Lung microvascular endothelial cell (primary cell): Measurements from ENCODE around the gene LMO7. TPM values are rescaled to one million over a fixed set of nuclear protein-coding genes. Genes with fewer than 3 reads are reported as not detected.

Source experiments
- DNase-seq, 2 donors: peaks; one replicate each; pipeline versions ENCODE4 v3.0.0 to v3.0.0-alpha.2; 2010; ENCODE audit warnings: low read depth in 2 of 2
- total RNA-seq: library from RNA; depleted of rRNA; stranded (reverse); fragments of >200 nt; gene quantifications from 2 replicates; pipeline ENCODE4 v1.2.1, GENCODE V29; 2014

LMO7 gene
- total RNA-seq, 1 donor from 2014 or later: 25.6 TPM

GRCh38 chr13:75832812-75833211 is 196.7 kb downstream of the LMO7 start:
- DNase-seq: no peak

DNA sequence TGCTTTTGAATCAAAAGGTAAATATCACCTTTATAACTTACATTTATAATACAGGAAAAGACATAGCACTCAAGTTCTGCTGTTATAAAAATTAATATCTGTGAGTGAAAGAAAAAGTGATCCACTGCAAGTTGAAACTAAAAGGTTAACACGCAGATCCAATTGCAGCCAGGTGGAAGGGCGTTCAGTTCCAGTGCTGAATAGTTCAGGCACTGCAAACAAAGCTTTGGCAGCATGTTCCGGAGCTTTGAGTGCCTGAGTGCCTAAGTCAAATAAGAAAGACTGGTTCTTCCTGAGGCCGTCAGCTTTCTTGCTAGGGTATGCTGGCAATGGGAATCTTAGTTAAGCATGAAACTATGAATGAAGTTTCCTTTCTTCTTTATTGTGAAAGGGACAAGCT is 200.3 kb downstream of the LMO7 start:
- no peak for DNase-seq

DNA sequence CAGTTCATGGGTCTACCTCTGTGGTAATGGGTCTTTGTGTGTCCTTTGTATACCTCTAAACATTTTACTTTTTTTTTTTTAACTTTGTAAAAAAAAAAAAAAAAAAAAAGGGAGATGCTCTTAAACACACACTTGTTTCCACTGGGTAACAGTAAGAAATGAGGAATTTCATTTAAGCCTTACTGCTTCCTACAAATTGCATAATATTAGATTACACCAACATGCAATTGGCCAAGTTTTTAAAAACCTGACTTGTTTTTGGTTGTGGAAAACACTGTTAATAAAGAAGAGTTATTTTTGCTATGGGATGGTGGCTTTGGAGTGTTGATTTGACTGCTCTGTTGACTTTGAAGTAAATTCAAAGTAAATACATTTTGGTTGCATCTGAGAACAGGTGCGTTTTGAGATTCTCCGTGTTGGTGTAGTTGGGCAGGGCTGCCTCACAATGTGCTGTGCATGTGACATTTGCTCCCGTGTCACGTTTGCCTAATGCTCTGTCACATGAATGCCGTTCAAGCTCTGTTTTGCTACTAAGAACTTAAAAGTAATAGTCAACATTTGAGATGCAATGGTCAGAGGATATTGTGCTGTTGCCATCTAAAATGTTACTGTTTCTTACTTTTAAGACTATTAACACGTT is 202.4 kb downstream of the LMO7 start:
- DNase-seq: no peak

- no peak for DNase-seq
These were observed 203.3 kb downstream of the LMO7 start for GRCh38 chr13:75839406-75839805.

DNA sequence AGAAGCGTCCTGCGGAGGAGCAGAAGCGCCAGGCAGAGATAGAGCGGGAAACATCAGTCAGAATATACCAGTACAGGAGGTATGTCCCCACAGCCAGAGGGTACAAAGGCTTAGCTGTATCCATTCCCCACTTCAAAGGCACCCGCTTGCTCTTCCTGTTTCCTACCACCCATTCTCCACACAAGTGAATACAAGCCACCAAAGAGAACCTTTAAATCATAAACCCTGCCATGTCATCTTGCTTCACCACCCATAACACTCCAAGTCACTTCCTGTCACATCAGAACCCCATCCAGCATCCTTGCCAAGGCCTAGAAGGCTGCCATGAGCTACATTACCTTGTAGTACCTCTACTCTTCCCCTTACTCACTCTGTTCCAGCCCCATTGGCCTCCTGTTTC is 205.8 kb downstream of the LMO7 start:
- DNase-seq: no peak

DNA sequence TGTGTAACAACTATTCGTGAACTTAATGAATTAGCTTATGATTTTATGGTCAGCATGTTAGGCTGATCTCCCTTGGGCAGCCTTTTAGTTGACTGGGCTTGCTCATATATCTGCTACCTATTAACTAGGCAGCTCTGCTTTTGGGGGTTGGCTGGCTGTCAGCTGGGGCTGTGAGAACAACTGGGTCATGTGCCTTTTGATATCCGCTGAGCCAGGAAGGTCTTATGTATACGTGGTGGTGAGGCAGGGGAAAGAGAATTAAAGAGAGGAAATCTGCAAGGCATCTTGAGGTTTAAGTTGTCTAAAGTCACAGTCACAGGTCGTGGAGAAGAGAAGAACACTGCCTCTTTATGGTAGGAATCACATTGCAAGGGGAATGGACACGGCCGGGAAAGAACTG is 206.9 kb downstream of the LMO7 start:
- no peak for DNase-seq

GRCh38 chr13:75843991-75844390 is 207.9 kb downstream of the LMO7 start:
- DNase-seq: no peak

DNA sequence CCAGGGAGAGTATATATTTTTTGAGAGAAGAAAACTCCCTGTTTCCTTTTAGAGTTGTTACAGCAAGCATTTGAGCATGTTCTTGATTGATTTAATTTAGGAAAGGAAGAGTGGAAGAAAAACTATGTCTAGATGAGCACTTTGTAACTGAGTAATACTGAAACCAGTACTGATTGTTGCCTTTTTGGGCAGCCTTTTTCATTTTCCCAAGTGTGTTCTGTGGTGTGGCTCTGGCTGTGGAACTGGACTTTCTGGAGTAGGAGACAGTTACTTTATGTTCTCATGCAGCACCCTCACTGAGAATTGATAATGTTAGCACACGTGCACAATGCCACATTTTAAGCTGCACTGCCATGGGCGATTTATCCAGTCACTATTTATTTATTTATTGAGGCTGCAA is 211.5 kb downstream of the LMO7 start:
- no peak for DNase-seq

GRCh38 chr13:75850916-75851315 is 214.8 kb downstream of the LMO7 start:
- DNase-seq: no peak

DNA sequence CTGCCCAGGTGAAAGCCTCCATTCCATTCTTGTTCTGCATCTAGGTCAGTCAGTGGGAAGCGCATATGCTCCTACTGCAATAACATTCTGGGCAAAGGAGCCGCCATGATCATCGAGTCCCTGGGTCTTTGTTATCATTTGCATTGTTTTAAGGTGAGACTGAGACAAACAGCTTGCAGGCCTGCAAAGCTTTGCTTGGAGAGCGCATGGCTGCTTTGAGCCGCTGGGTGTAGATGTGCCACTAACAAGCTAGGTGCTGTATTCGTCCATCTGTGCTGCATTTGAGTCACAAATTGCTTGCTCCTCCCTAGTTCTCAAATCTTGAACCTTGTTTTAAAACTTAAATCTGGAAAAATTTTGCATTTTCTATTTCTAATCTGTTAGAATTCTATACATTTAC is 219.1 kb downstream of the LMO7 start:
- DNase-seq: no peak

GRCh38 chr13:75855847-75856246 is 219.7 kb downstream of the LMO7 start:
- DNase-seq: no peak

- no peak for DNase-seq
These were observed 221.2 kb downstream of the LMO7 start for GRCh38 chr13:75857291-75857690.

DNA sequence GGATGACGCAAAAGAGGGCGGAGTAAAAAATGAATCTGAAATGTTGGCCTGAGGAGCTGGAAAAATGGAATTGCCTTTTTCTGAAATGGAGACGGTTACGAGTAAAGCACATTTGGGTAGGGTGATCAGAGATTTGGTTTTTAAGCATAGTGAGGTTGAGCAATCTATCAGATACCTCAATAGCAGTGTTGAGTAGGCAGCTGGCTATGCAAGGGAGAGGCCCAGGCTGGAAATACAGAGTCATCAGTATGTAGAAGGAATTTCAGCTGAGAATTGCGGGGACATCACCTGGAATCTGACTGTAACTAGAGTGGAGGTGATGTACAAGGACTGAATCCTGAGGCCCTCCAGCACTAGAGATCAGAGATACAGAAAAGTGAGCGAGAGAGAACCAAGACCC is 224.8 kb downstream of the LMO7 start:
- no peak for DNase-seq

- no peak for DNase-seq
These were observed 225.7 kb downstream of the LMO7 start for GRCh38 chr13:75861786-75862185.

DNA sequence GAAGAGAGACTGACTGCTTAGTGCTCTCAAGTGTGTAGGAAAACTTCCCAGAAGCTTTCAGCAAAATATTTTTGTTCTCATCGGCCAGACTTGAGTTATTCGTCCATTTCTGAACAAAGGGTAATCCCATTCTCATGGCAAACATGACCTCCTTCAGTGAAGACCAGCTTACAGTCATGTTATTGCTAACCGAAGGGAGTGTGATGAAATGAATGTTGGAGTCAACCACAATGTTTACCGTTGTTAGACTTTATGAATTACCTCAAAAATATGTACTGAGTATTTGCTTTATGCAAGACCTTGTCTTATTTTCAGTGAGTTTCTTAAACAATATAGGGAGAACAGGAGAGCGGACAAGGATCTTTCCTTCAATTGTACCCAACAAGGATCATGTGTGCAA is 228.6 kb downstream of the LMO7 start:
- no peak for DNase-seq

DNA sequence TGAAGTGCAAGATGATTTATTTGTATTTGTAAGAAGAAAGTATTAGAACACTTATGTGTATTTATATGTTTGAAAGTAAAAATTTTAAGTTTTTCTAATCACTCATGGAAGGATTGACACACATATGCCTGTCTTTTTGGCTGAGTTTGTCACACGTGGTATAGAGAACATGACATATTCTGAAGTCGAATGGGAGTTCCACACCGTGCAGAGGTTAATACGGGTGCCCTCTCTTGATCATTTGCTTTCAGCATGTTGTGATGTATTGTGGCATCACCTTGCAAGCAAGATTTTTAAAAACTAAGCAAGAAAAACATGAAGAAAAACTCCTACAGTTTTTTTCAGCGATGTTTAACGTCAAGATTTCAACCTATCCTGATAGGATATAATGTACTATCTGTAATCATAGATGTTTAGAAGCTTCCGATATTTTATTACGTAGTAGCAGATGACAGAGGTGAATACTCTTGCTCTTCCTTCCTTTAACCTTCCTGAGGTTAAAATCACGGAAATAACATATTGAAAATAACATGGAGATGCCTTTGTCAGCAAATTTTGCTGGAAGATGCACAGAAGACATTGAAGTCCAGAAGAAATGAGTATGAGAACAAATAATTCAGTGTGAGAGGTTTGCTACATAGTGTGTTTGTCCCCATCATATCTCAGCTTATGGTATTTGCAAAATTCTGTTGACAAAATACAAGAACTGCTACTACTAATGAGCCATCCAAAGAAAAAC is 231.4 kb downstream of the LMO7 start:
- DNase-seq: no peak

DNA sequence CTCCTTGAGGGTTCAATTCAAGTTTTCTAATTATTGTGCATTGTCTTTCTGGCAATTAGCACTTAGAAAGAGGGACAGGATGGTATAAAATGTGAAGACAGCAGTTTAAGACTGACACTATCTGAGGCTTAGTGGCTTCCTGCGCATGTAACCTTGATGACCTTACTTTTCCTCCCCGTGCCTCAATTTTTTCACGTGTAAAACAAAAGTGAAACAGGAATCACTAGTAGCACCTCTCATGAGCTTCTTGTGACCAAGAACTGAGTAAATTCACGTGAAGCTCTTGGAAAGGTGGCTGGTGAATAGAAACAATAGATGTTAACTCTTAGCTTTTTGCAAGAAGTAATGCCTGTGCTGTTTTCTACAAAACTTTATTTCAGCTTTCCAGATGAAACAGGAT is 233.9 kb downstream of the LMO7 start:
- no peak for DNase-seq

DNA sequence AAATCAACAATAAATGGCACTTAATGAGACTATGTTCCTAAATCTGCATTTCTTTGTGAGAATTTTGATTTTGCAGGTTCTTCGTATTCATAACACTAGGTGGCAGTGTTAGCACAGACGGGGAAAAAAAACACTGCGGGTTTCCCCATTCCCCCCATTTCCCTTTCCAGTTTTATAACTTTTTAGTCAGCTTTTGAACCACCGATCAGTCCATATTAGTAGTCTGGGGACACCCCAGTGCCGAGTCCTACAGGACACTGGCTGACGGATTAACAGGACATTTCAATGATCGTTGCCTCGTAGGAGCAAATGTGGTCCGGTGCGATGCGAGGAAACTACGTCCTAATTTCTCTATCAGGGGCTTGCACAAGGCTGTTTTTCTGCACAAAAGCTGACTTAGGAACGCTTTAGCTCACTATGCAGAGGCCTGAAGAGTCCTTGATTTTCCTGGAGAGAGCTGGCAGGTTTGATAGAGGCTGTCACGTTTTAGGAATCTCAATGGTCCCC is 234.3 kb downstream of the LMO7 start:
- peak; percentile 18 to 30 for DNase-seq

GRCh38 chr13:75871059-75871458 is 234.9 kb downstream of the LMO7 start:
- DNase-seq: no peak

GRCh38 chr13:75872980-75873379 is 236.8 kb downstream of the LMO7 start:
- no peak for DNase-seq

DNA sequence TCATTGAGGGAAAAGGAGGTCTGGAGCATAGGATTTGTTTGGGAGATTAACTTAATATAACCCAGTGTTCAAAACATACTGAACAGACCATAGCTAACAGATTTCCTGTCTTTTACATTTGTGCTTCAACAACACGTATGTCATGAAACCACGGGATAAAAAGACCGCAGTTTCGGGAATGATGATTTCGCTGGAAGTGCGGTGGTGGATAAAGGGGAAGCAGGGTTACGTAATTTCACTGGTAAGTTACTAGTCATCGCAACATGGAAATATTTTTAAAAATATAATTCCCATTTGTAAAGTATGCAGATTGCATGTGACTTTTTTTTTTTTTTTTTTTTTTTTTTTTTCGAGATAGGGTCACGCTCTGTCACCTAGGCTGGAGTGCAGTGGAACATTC is 237.4 kb downstream of the LMO7 start:
- no peak for DNase-seq

DNA sequence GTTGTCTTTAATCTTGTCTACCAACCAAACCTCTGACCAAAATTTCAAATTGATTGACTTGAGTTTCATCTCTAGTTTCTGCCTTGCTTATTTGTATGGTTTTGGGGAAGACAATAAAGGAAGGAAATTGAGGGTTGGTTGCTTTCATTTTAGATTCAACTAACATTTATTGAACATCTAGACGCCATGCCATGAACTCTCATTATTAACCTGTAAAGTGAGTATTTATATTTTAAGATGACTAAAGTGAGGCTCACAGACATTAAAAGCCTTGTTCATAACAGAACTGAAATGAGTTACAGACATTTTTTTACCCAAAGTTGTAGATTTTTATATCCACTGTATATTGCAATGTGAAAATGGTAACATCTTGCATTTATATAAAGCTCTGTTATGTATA is 239.3 kb downstream of the LMO7 start:
- no peak for DNase-seq
